HepG2 (cell line): ENCODE data around the gene MAGI1. TPM values are rescaled to one million over a fixed set of nuclear protein-coding genes. Genes with fewer than 3 reads are reported as not detected.

ENCODE experiments used
- CREM ChIP-seq, 2 experiments: sonication (generic) in 1 of 2; formaldehyde crosslinking in 1 of 2; IDR thresholded peaks; 2 replicates each; pipeline versions ENCODE4 v1.4.0 to v1.6.1; 2016 to 2020; ENCODE audit warnings: antibody characterized with exemption in 1 of 2, mild to moderate bottlenecking in 1 of 2, missing genetic modification reagents in 1 of 2
- FOXP1 ChIP-seq, 2 experiments: fragments of 450-650 bp in 1 of 2; IDR thresholded peaks; 2 replicates each; pipeline ENCODE4 v1.6.1; 2017 to 2018; ENCODE audit warnings: antibody characterized with exemption in 1 of 2
- HOXA5 ChIP-seq: sonication (generic); formaldehyde crosslinking; IDR thresholded peaks from 2 replicates; pipeline ENCODE4 v1.4.0; 2020; ENCODE audit warnings: missing genetic modification reagents
- KLF16 ChIP-seq, 2 experiments: sonication (generic) in 1 of 2; formaldehyde crosslinking in 1 of 2; IDR thresholded peaks; 2 replicates each; pipeline versions ENCODE4 v1.6.1 to v1.8.0; 2016 to 2023; ENCODE audit warnings: missing genetic modification reagents in 2 of 2, missing compliant biosample characterization in 1 of 2
- RARA ChIP-seq: IDR thresholded peaks from 2 replicates; pipeline ENCODE4 v1.6.1; 2016; ENCODE audit warnings: missing genetic modification reagents, missing compliant biosample characterization
- RCOR2 ChIP-seq: IDR thresholded peaks from 2 replicates; pipeline ENCODE4 v1.6.1; 2016; ENCODE audit warnings: missing biosample characterization, missing genetic modification reagents
- SOX13 ChIP-seq, 3 experiments: fragments of 450-650 bp in 1 of 3; sonication (generic) in 1 of 3; formaldehyde crosslinking in 1 of 3; IDR thresholded peaks in 2 of 3; conservative IDR thresholded peaks in 1 of 3; 2 replicates each; pipeline versions ENCODE4 v1.5.0 to v1.6.1; 2016 to 2020; ENCODE audit warnings: antibody characterized with exemption in 1 of 3, mild to moderate bottlenecking in 1 of 3, missing compliant biosample characterization in 1 of 3, missing genetic modification reagents in 1 of 3, moderate library complexity in 1 of 3
- YY1 ChIP-seq: IDR thresholded peaks from 2 replicates; pipeline ENCODE4 v1.6.1; 2011; ENCODE audit warnings: low read length, low read depth, moderate library complexity, mild to moderate bottlenecking; ENCODE audit not compliant: insufficient read depth, insufficient replicate concordance
- ZBTB20 ChIP-seq: sonication (generic); formaldehyde crosslinking; IDR thresholded peaks from 2 replicates; pipeline ENCODE4 v1.8.1; 2023; ENCODE audit warnings: missing genetic modification reagents, low read depth, mild to moderate bottlenecking, borderline replicate concordance
- ZNF788 ChIP-seq: sonication (generic); formaldehyde crosslinking; IDR thresholded peaks from 2 replicates; pipeline ENCODE4 v1.5.0; 2020; ENCODE audit warnings: mild to moderate bottlenecking, missing genetic modification reagents, borderline replicate concordance
- ZSCAN22 ChIP-seq: sonication (generic); formaldehyde crosslinking; IDR thresholded peaks from 2 replicates; pipeline ENCODE4 v1.4.0; 2020; ENCODE audit warnings: mild to moderate bottlenecking, missing genetic modification reagents
- polyA plus RNA-seq, 8 experiments: library from polyadenylated mRNA; depleted of rRNA in 3 of 8; stranded (reverse) in 7 of 8; unstranded in 1 of 8; fragments of >200 nt; fragmentation: Illumina TruSeq in 4 of 8; extraction: Trizol in 4 of 8; gene quantifications; 2 replicates each; pipeline versions ENCODE4 v1.2.1 to v1.2.3, GENCODE V29; 2011 to 2016; ENCODE audit warnings: low read depth in 4 of 8, missing spikeins in 1 of 8, mixed read lengths in 1 of 8; ENCODE audit not compliant: insufficient read depth in 1 of 8
- total RNA-seq, 5 experiments: library from RNA; depleted of rRNA; stranded (reverse); fragments of >200 nt; fragmentation: Illumina TruSeq; extraction: Trizol; gene quantifications; 2 replicates each; pipeline ENCODE4 v1.2.3, GENCODE V29; 2016; ENCODE audit warnings: low read depth in 1 of 5
- TF ChIP-seq, protein P1 (sequence below): sonication (generic); formaldehyde crosslinking; IDR thresholded peaks from 2 replicates; pipeline ENCODE4 v1.5.0; 2020; ENCODE audit warnings: mild to moderate bottlenecking, missing genetic modification reagents
- TF ChIP-seq, protein P2 (sequence below): IDR thresholded peaks from 2 replicates; pipeline ENCODE4 v1.4.0; 2020; ENCODE audit warnings: mild to moderate bottlenecking, missing genetic modification reagents
- TF ChIP-seq, protein P3 (sequence below): sonication (generic); formaldehyde crosslinking; IDR thresholded peaks from 2 replicates; pipeline ENCODE4 v1.4.0; 2020; ENCODE audit warnings: low read depth, missing genetic modification reagents
- TF ChIP-seq, protein P4 (sequence below): sonication (generic); formaldehyde crosslinking; IDR thresholded peaks from 2 replicates; pipeline ENCODE4 v1.4.0; 2020; ENCODE audit warnings: mild to moderate bottlenecking, missing genetic modification reagents

Gene MAGI1
- total and polyA plus RNA-seq, 2 of the 13 experiments (the other 11 are each of a cell fraction or from before 2014, with no cell fraction given), result 22.2 to 26.0 TPM

DNA sequence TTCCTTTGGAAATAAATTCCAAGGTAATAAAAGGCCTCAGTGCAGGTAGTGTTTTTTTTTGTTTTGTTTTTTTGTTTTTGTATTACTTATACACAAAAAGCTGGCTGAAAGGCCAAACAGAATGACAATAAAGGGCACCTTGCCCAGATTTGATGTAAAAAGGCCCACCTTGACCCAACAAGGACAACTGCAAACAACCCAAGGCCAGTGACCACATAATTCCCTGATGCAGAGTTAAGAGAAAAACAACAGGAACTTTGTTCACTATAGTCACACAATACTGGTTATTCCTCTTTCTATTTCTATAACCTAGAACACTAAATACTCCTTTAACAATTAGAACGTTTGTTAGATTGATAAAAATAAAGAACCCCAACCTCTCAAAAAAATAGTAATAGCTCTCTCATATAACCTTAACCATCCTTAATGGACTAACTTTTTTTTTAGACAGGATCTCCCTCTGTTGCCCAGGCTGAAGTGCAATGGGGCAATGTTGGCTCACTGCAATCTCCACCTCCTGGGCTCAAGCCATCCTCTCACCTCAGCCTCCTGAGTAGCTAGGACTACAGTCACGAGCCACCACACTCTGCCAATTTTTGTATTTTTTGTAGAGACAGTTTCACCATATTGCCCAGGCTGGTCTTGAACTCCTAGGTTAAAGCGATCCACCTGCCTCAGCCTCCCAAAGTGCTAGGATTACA is 113.3 kb downstream of the MAGI1 start (continued):
- peak; percentile 18; the same call in 1 of the 2 replicates for TF ChIP-seq RCOR2 (CRISPR knock-in tag)
- TF ChIP-seq SOX13 (IDR thresholded peaks at IDR 0.05), result peak; percentile 78; the same call in 1 of the 2 replicates
- peak in 1 of 2 experiments; percentile 97; a peak in 2 of 4 replicates for TF ChIP-seq SOX13 (CRISPR knock-in tag; conservative IDR thresholded peaks at IDR 0.05 in 1 of 2, IDR thresholded peaks at IDR 0.05 in 1 of 2)
- TF ChIP-seq, protein P1, sequence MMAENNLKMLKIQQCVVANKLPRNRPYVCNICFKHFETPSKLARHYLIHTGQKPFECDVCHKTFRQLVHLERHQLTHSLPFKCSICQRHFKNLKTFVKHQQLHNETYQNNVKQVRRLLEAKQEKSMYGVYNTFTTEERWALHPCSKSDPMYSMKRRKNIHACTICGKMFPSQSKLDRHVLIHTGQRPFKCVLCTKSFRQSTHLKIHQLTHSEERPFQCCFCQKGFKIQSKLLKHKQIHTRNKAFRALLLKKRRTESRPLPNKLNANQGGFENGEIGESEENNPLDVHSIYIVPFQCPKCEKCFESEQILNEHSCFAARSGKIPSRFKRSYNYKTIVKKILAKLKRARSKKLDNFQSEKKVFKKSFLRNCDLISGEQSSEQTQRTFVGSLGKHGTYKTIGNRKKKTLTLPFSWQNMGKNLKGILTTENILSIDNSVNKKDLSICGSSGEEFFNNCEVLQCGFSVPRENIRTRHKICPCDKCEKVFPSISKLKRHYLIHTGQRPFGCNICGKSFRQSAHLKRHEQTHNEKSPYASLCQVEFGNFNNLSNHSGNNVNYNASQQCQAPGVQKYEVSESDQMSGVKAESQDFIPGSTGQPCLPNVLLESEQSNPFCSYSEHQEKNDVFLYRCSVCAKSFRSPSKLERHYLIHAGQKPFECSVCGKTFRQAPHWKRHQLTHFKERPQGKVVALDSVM, result peak; percentile 91
- TF ChIP-seq, protein P2, sequence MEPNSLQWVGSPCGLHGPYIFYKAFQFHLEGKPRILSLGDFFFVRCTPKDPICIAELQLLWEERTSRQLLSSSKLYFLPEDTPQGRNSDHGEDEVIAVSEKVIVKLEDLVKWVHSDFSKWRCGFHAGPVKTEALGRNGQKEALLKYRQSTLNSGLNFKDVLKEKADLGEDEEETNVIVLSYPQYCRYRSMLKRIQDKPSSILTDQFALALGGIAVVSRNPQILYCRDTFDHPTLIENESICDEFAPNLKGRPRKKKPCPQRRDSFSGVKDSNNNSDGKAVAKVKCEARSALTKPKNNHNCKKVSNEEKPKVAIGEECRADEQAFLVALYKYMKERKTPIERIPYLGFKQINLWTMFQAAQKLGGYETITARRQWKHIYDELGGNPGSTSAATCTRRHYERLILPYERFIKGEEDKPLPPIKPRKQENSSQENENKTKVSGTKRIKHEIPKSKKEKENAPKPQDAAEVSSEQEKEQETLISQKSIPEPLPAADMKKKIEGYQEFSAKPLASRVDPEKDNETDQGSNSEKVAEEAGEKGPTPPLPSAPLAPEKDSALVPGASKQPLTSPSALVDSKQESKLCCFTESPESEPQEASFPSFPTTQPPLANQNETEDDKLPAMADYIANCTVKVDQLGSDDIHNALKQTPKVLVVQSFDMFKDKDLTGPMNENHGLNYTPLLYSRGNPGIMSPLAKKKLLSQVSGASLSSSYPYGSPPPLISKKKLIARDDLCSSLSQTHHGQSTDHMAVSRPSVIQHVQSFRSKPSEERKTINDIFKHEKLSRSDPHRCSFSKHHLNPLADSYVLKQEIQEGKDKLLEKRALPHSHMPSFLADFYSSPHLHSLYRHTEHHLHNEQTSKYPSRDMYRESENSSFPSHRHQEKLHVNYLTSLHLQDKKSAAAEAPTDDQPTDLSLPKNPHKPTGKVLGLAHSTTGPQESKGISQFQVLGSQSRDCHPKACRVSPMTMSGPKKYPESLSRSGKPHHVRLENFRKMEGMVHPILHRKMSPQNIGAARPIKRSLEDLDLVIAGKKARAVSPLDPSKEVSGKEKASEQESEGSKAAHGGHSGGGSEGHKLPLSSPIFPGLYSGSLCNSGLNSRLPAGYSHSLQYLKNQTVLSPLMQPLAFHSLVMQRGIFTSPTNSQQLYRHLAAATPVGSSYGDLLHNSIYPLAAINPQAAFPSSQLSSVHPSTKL (CRISPR knock-in tag), result peak; percentile 80
- no peak; the same call in 1 of the 2 replicates for TF ChIP-seq HOXA5 (CRISPR knock-in tag)
- TF ChIP-seq KLF16 (CRISPR knock-in tag; IDR thresholded peaks at IDR 0.05), result peak in 1 of 2 experiments; percentile 54; a peak in 1 of 4 replicates
- TF ChIP-seq ZSCAN22 (CRISPR knock-in tag), result no peak
- no peak for TF ChIP-seq YY1
- TF ChIP-seq ZBTB20 (CRISPR knock-in tag), result no peak
- TF ChIP-seq, protein P3, sequence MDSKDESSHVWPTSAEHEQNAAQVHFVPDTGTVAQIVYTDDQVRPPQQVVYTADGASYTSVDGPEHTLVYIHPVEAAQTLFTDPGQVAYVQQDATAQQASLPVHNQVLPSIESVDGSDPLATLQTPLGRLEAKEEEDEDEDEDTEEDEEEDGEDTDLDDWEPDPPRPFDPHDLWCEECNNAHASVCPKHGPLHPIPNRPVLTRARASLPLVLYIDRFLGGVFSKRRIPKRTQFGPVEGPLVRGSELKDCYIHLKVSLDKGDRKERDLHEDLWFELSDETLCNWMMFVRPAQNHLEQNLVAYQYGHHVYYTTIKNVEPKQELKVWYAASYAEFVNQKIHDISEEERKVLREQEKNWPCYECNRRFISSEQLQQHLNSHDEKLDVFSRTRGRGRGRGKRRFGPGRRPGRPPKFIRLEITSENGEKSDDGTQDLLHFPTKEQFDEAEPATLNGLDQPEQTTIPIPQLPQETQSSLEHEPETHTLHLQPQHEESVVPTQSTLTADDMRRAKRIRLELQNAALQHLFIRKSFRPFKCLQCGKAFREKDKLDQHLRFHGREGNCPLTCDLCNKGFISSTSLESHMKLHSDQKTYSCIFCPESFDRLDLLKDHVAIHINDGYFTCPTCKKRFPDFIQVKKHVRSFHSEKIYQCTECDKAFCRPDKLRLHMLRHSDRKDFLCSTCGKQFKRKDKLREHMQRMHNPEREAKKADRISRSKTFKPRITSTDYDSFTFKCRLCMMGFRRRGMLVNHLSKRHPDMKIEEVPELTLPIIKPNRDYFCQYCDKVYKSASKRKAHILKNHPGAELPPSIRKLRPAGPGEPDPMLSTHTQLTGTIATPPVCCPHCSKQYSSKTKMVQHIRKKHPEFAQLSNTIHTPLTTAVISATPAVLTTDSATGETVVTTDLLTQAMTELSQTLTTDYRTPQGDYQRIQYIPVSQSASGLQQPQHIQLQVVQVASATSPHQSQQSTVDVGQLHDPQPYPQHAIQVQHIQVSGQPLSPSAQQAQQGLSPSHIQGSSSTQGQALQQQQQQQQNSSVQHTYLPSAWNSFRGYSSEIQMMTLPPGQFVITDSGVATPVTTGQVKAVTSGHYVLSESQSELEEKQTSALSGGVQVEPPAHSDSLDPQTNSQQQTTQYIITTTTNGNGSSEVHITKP, result no peak
- TF ChIP-seq, protein P4, sequence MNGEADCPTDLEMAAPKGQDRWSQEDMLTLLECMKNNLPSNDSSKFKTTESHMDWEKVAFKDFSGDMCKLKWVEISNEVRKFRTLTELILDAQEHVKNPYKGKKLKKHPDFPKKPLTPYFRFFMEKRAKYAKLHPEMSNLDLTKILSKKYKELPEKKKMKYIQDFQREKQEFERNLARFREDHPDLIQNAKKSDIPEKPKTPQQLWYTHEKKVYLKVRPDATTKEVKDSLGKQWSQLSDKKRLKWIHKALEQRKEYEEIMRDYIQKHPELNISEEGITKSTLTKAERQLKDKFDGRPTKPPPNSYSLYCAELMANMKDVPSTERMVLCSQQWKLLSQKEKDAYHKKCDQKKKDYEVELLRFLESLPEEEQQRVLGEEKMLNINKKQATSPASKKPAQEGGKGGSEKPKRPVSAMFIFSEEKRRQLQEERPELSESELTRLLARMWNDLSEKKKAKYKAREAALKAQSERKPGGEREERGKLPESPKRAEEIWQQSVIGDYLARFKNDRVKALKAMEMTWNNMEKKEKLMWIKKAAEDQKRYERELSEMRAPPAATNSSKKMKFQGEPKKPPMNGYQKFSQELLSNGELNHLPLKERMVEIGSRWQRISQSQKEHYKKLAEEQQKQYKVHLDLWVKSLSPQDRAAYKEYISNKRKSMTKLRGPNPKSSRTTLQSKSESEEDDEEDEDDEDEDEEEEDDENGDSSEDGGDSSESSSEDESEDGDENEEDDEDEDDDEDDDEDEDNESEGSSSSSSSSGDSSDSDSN (CRISPR knock-in tag), result no peak
- TF ChIP-seq ZNF788 (CRISPR knock-in tag), result no peak
- TF ChIP-seq FOXP1 (IDR thresholded peaks at IDR 0.05), result no peak
- TF ChIP-seq FOXP1 (CRISPR knock-in tag; IDR thresholded peaks at IDR 0.05), result peak; percentile 86; the same call in 1 of the 2 replicates
- 0 out of 2 replicates have a peak, but pooled peaks have one; percentile 20 for TF ChIP-seq RARA (CRISPR knock-in tag)
- peak; percentile 43 for TF ChIP-seq CREM (IDR thresholded peaks at IDR 0.05)
- TF ChIP-seq CREM (CRISPR knock-in tag; IDR thresholded peaks at IDR 0.05), result no peak
